ENCODE data around the gene TTLL12.

GRCh38 chr22:43220625-43221380, 33.9 kb upstream of the TTLL12 start:
- TF ChIP-seq EZH2phosphoT487 (IDR thresholded peaks at IDR 0.05; ENCODE audit: insufficient read depth, low read depth) (no peak), EZH2 (IDR thresholded peaks at IDR 0.05; ENCODE audit: insufficient read depth, poor library complexity, severe bottlenecking) (no peak)
